VCaP (cell line): ENCODE data around the gene CACNA2D1.

Experiments
- H3K27ac ChIP-seq: fragments of 450-650 bp; 2 replicates; pipeline ENCODE4 v1.5.1; 2017
- CTCF ChIP-seq: fragments of 450-650 bp; conservative IDR thresholded peaks from 2 replicates; pipeline ENCODE4 v1.5.1; 2017; ENCODE audit warnings: mild to moderate bottlenecking, moderate library complexity

Gene CACNA2D1

DNA sequence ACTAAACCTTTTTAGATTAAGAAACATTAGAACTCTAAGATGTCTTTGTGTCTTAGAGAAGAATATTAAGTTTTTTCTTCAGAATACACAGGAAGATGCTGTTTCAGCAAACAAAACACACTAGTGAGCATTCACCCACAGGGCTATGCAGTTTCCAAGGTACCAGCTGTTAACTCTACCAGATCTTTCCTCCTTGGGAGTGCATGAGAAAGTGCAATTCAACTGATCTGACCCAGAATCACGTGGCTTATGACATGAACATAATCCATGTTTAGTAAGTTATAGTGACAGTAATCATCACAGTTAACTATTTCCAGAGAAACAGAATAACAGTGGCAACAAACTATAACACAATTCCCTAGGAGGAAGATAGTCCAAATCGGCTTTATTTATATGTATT, 270.7 kb downstream of the CACNA2D1 start:
- TF ChIP-seq CTCF: no peak

DNA sequence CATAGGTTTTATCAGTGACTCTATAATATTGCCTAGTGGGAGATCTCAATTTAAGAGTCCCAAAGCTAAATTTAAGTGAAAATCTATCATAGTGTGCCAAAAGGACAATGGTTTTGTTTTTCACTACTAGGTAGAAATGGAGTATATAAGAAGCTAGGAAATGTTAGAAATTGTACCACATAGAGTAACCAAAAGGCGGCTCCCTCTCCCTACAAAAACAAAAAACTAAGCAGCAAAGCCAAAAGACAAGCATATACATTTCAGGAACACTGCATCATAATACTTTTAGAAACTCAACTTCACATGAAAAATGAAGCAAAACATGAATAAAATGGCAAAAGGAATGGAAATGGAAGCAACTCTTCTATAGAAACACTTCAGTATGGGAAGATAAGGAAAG, 271.6 kb downstream of the CACNA2D1 start:
- no peak overlapping the region for H3K27ac ChIP-seq
- TF ChIP-seq CTCF: peak; percentile 67

More for the DNA sequence above, 270.7 kb downstream of the CACNA2D1 start:
- H3K27ac ChIP-seq: no peak overlapping the region

- H3K27ac ChIP-seq: no peak overlapping the region
- no peak for TF ChIP-seq CTCF
These were observed 275.8 kb downstream of the CACNA2D1 start for GRCh38 chr7:82167558-82168314.

DNA sequence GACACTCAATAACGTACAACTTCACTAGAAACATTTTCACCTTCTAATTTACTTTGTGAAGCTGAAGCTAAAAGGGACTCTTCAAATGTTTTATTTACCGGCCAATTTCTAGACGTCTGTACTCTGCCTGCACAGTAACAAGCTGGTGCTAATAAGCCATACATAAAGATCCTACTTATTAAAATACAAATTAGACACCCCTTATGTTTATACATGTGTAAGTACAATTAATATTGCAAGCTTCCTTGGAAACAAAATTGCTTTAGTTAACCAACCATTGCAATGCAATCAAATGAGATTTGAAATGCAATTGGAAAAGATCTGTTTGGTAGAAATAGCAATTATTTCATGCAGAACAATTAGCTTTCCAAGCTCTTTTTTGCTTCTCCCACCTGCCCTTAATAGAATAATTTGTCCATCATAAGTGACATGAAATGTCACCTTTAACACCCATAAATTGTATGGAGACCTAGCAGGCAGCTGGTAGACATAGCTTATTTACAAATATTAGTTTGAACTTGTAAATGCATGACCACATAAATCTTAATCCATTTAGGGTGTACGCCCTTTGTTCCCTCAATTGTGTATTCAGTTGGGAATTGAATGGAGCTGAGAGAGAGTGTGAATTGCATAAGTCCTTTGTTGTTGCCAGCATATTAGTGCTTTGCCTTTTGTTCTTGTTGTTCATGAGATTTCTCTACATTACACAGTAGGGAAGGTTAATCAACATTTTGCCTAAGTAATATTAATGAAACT, 277.1 kb downstream of the CACNA2D1 start:
- H3K27ac ChIP-seq: no peak overlapping the region
- no peak for TF ChIP-seq CTCF

DNA sequence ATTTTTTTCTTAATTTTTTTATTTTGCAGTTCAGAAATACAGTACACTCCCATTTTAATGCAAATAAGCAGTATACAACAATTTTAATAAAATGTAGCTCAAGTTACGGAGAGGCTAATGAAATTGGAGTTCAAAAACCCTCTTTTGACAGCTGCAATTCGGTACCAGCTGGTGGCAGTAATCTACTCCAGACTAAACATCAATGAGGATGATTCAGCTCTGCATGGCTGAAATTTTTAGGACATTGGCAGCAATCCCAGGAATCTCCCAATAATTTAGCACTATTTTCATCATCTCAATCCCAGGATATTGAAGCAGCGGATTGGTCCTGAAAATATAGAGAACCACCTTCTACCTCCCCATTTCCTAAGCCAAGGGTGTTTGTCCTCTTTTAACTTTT, 278.8 kb downstream of the CACNA2D1 start:
- TF ChIP-seq CTCF: peak; percentile 69
- no peak overlapping the region for H3K27ac ChIP-seq

GRCh38 chr7:82164410-82164809, 279.2 kb downstream of the CACNA2D1 start:
- TF ChIP-seq CTCF: no peak
- H3K27ac ChIP-seq: no peak overlapping the region

GRCh38 chr7:82163586-82163985, 280.0 kb downstream of the CACNA2D1 start:
- H3K27ac ChIP-seq: no peak overlapping the region
- TF ChIP-seq CTCF: no peak
